HFFc6 (cell line): ENCODE results near the gene FAM53A. TPM values are rescaled to one million over a fixed set of nuclear protein-coding genes. Genes with fewer than 3 reads are reported as not detected.

ENCODE experiments used
- DNase-seq: peaks from one replicate; pipeline ENCODE4 v3.0.0-alpha.2; 2018
- H3K27ac Mint-ChIP-seq: 2 replicates; pipeline ENCODE4 v1.8.0; 2020; ENCODE audit warnings: mild to moderate bottlenecking, mixed read lengths
- H3K27me3 Mint-ChIP-seq: 2 replicates; pipeline ENCODE4 v1.8.0; 2021; ENCODE audit warnings: mild to moderate bottlenecking, moderate library complexity, mixed read lengths; ENCODE audit not compliant: insufficient read depth
- H3K36me3 Mint-ChIP-seq: 2 replicates; pipeline ENCODE4 v1.8.0; 2021; ENCODE audit warnings: low read depth, mixed read lengths
- H3K4me1 Mint-ChIP-seq: 2 replicates; pipeline ENCODE4 v1.8.0; 2020; ENCODE audit warnings: low read depth, mixed read lengths
- H3K4me3 Mint-ChIP-seq: 2 replicates; pipeline ENCODE4 v1.8.0; 2020; ENCODE audit warnings: mild to moderate bottlenecking, moderate library complexity, mixed read lengths
- H3K9me3 Mint-ChIP-seq: 2 replicates; pipeline ENCODE4 v1.8.0; 2020; ENCODE audit warnings: mild to moderate bottlenecking, mixed read lengths
- CTCF ChIP-seq: fragments of 200-600 bp; sonication (generic); IDR thresholded peaks from 2 replicates; pipeline ENCODE4 v1.5.0; 2021; ENCODE audit warnings: antibody characterized with exemption, mild to moderate bottlenecking
- total RNA-seq, 6 experiments: library from RNA; stranded (reverse); fragmentation: NEBNext Ultra II Directional; extraction: Animal tissue kit (Norgen Biotek cat#: 25700); gene quantifications; 2 replicates in 1 of 6; 3 replicates in 5 of 6; pipeline ENCODE4 v1.2.3, GENCODE V29; 2021

FAM53A gene
- total RNA-seq, 6 experiments from 2014 or later = 2.3 to 3.2 (median 2.7) TPM

- peaks cover 8% of the 10 kb centered on the region; the same call in 1 of the 2 replicates for H3K36me3 Mint-ChIP-seq
- TF ChIP-seq CTCF = no peak
- peak overlapping the region; percentile 31; the same call in 1 of the 2 replicates for H3K27ac Mint-ChIP-seq
- H3K9me3 Mint-ChIP-seq = no peaks in the 10 kb centered on the region
- DNase-seq = no peak
- peaks cover 2% of the 10 kb centered on the region; the same call in 1 of the 2 replicates for H3K27me3 Mint-ChIP-seq
- H3K4me3 Mint-ChIP-seq = 0 out of 2 replicates have a peak overlapping the region, but pooled peaks have one; percentile 32
- H3K4me1 Mint-ChIP-seq = peaks cover 48% of the 10 kb centered on the region
Observed at GRCh38 chr4:1718095-1718850, 34.2 kb upstream of the FAM53A start.

GRCh38 chr4:1717129-1718094 lies 33.3 kb upstream of the FAM53A start:
- Mint-ChIP-seq H3K36me3 (peaks cover 6% of the 10 kb centered on the region; the same call in 1 of the 2 replicates), H3K27me3 (peaks cover 2% of the 10 kb centered on the region; the same call in 1 of the 2 replicates), H3K9me3 (no peaks in the 10 kb centered on the region), H3K4me1 (peaks cover 45% of the 10 kb centered on the region), H3K4me3 (no peak overlapping the region), H3K27ac (no peak overlapping the region)
- no peak for DNase-seq
- no peak for TF ChIP-seq CTCF

- TF ChIP-seq CTCF = no peak
- no peak for DNase-seq
- peaks cover 3% of the 10 kb centered on the region for H3K36me3 Mint-ChIP-seq
Observed at GRCh38 chr4:1716065-1716945, 32.2 kb upstream of the FAM53A start.

GRCh38 chr4:1715002-1715758 lies 31.1 kb upstream of the FAM53A start:
- Mint-ChIP-seq H3K9me3 (no peaks in the 10 kb centered on the region), H3K27ac (peak overlapping the region; percentile 58), H3K36me3 (peaks cover 11% of the 10 kb centered on the region), H3K4me1 (peaks cover 52% of the 10 kb centered on the region), H3K27me3 (peaks cover 2% of the 10 kb centered on the region; the same call in 1 of the 2 replicates), H3K4me3 (peak overlapping the region; percentile 96; the same call in 1 of the 2 replicates)
- no peak for TF ChIP-seq CTCF
- no peak for DNase-seq

More at GRCh38 chr4:1716065-1716945, 32.2 kb upstream of the FAM53A start:
- Mint-ChIP-seq H3K9me3 (no peaks in the 10 kb centered on the region), H3K27me3 (peaks cover 2% of the 10 kb centered on the region; the same call in 1 of the 2 replicates), H3K4me1 (peaks cover 42% of the 10 kb centered on the region), H3K27ac (no peak overlapping the region), H3K4me3 (no peak overlapping the region)
